ENCODE data around the gene CACNA1E.

Gene CACNA1E

GRCh38 chr1:181485287-181486097 lies 2.2 kb downstream of the CACNA1E start:
- DNase-seq (ENCODE audit: low read depth), result no peak

GRCh38 chr1:181486098-181486420 lies 2.7 kb downstream of the CACNA1E start:
- DNase-seq (ENCODE audit: low read depth), result no peak

- no peak for DNase-seq (ENCODE audit: low read depth)
Measured at GRCh38 chr1:181488866-181489265, 5.5 kb downstream of the CACNA1E start.

DNA sequence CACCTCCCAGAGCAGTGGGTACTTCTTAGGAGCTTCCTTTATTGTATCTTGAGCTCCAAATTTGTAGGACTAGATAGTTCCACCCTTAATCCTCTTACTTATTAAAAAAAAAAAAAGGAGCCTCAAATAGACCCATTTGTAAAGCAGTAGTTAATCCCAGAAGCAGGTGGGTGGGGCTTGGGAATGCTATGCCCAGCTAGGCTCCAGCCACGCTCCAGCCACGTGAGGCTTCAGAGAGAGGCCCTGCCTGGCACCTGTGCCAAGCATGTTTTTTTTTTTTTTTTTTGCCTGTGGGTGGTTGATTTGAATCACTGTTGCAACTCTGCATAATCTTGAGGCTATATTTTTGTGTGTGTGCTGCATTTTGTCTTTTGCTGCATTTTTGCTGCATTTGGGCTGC lies 7.0 kb downstream of the CACNA1E start:
- DNase-seq (ENCODE audit: low read depth), result no peak

GRCh38 chr1:181490740-181491712 lies 7.7 kb downstream of the CACNA1E start:
- DNase-seq (ENCODE audit: low read depth), result no peak

DNA sequence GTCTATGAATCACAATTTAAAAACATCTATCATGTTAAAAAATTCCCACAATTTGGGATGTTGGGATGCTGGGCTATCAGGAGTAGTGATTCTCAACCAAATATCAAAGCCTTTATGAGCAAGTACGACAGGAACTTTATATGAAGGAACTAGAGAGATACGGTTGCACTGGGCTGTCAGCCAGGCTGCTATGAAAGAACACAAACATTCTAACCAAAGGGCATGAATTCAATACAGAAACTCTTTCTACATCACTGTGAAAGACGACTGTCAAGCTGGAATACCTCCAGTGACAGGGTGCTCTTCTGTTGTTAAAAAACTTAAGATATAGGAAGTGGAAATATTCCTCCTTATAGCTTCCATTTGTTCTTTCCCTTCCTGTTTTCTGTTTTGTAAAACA lies 9.8 kb downstream of the CACNA1E start:
- DNase-seq (ENCODE audit: low read depth), result no peak

- no peak for DNase-seq (ENCODE audit: low read depth)
Measured at GRCh38 chr1:181493885-181494284, 10.6 kb downstream of the CACNA1E start.

GRCh38 chr1:181496759-181497158 lies 13.4 kb downstream of the CACNA1E start:
- no peak for DNase-seq (ENCODE audit: low read depth)

- no peak for DNase-seq (ENCODE audit: low read depth)
Measured at GRCh38 chr1:181497870-181498269, 14.6 kb downstream of the CACNA1E start.

- DNase-seq (ENCODE audit: low read depth), result no peak
Measured at GRCh38 chr1:181499825-181500224, 16.5 kb downstream of the CACNA1E start.

DNA sequence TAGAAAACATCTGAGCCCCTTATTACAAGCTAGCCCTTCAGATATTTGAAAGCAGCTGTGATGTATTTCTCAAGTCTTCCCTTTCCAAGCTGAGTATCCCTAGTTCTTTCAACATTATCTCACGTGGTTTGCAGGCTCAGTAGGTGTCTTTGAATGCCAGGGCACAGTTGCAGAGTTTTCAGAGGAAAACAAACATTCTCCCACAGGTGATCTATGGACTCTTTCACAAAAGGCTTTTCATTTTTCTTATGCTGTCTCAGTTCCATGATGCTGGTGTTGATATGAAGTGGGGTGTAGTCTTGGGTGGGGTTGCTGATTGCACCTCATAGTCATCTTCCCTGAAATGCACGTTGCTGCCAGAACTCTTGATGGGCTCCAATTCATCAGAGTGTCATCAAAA lies 17.3 kb downstream of the CACNA1E start:
- DNase-seq (ENCODE audit: low read depth), result no peak

- DNase-seq (ENCODE audit: low read depth), result no peak
Measured at GRCh38 chr1:181501612-181502011, 18.3 kb downstream of the CACNA1E start.

DNA sequence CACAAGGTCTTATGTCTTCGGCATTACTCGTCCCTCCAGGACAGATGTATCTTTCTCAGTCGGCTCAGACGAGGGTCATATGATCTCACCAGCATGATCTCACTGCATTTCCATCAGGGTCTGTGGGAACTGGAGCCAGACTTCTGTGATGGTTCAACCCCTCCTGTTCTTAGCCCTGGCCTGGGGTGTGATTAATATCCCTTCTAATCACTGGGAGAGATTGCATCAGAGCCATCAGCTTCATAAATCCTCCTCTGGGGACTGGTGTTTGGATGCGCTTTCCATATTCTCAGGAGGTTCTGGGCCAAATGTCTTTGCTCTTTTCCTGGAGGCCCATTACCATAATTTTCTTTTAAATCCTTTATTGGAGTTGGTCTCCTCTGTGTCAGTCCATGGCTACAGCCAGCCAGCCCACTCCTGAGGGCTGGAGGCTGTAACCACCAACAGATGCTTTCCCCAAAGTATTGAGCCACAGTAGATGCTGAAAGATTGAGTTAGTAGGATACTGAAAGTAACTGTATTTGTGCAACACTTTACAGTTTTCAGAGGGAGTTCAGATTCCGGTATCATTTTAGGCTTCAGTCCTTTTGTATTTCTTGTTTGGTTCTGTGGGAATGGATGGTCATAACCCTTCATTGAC lies 20.0 kb downstream of the CACNA1E start:
- DNase-seq (ENCODE audit: low read depth), result peak; percentile 13

GRCh38 chr1:181504399-181504842 lies 21.1 kb downstream of the CACNA1E start:
- DNase-seq (ENCODE audit: low read depth), result no peak

DNA sequence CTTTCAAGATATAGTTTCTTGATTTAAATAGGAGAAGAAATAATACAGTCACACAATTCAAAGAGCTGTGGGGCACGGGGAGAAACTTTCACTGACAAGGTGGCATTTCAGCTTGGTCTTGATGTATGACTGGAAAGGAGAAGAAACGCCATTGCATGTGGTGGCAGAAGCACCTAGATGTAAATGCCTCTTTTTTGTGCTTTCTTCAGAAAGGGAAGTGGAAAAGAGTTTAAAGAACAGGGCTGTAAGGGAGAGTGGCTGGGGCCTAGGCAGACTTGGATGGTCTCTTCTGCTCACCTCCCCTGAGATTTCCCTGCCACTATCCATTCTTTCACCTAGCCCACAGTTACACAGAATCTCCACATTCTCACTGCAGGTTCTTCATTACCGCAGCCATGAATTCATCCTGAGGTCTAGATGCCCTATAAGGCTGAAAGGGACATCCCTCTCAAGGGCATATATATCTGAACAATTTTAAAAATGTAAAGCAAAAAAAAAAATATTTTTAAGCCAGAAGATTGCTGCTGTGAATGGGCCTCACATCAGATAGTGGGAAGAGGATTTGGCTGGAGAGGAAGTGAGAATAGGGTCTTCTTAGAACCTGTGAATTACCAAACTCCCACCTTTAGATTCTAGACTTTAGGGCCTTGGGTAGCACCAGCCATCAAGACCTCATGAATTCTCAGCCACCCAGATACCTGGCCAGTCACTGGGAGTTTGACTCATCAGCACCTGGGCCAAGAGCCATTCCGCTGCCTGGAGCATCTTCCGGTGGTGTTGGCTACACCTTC lies 23.4 kb downstream of the CACNA1E start:
- no peak for DNase-seq (ENCODE audit: low read depth)

- DNase-seq (ENCODE audit: low read depth), result no peak
Measured at GRCh38 chr1:181508486-181509165, 25.3 kb downstream of the CACNA1E start.

- no peak for DNase-seq (ENCODE audit: low read depth)
Measured at GRCh38 chr1:181513786-181514297, 30.5 kb downstream of the CACNA1E start.

GRCh38 chr1:181514298-181515290 lies 31.3 kb downstream of the CACNA1E start:
- DNase-seq (ENCODE audit: low read depth), result no peak

- no peak for DNase-seq (ENCODE audit: low read depth)
Measured at GRCh38 chr1:181516706-181517105, 33.4 kb downstream of the CACNA1E start.

Data from stromal cell of bone marrow (primary cell).